Stimulated activated CD8-positive, alpha-beta memory T cell treated with anti-CD3 and anti-CD28 coated beads, Interleukin-7, amount 100 ng/mL, for 4 hours (primary cell): ENCODE results near the gene KIF4A.
"Not testable (repeated sequence)": the region's sequence is repeated elsewhere in the genome, so short reads cannot be mapped to it uniquely, and the experiment has no call there.

Experiments used
- DNase-seq, 2 donors: peaks; one replicate each; pipeline ENCODE4 v3.0.0-alpha.2; 2020; ENCODE audit warnings: low read depth in 2 of 2

The KIF4A gene

DNA sequence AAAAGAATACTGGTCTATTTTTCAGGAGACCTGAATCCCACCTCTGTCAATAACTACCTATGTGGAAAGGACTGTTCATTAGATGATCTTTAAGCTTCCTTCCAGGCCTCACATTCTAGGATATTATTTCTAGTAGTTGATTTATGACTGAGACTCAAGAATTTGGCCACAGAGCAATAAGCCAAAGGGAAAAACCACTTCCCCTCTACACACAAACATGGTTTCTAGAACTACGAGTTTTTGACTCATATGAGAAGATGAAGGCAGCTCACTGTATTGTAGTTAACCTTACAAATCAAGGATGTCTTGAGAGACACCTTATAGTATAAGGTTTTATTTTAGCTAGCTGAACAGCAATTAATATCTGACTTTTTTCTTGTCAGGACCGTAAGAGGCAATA is 96.3 kb downstream of the KIF4A start:
- no peak for DNase-seq

DNA sequence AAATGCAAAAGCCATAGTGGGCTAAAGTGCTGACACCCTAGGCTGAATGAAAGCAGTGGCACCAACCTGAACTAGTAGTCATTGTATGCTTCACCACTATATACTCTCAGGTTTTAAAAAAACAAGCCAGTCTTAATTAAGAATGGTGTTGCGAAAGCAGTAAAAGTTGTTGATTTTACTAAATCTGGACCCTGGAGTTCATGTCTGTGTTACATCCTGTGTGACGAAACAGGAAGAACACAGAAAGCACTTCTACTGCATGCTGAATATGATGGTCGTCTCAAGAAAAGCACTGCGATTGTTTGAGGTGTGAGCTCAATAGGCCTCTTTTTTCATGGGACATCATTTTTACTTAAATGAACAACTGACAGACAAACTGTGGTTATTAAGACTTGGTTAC is 109.0 kb downstream of the KIF4A start:
- no peak for DNase-seq

DNA sequence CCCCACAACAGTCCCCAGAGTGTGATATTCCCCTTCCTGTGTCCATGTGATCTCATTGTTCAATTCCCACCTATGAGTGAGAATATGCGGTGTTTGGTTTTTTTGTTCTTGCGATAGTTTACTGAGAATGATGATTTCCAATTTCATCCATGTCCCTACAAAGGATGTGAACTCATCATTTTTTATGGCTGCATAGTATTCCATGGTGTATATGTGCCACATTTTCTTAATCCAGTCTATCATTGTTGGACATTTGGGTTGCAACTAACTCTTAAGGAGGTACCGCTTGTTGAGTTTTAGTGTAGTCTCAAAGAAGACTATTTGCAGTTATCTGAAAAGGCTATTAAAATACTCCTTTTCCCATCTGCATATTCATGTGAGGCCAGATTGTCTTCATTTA is 110.3 kb downstream of the KIF4A start:
- DNase-seq, result not testable (repeated sequence)

DNA sequence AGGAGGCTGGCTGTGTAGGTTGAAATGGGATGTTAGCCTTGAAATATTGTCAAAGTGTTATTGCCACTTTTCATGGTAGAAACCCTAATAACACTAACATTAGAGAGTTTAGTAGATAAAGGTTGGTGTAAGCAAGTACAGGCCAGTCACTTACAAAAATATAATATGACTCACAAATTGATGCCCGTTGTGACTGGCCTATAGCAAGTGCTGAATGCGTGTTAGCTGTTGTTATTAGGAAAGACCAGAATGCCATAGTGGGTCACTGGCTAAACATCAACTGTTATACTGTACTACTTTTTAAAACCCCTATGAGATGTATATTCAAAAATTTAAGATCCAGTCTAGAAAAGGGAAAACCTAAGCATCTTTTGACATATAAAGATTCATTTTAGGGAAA is 112.8 kb downstream of the KIF4A start:
- no peak for DNase-seq

DNA sequence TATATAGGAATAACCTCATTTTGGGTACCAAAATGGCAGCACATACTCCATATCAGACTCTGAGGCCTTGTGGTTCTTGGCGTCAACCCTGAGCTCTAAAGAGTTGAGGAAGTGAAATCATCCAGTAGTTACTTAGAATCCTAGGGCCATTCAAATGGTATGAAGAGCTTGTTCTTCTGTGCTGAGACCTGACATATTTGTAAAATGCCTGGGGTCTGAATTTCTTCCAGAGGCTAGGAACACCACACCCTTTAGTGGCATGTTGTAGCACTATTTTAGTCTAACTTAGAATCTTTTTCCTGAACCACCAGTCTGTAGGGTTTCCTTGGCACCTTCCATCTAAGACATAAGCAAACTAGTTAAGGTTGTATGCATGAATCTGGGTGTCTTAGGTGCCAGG is 115.1 kb downstream of the KIF4A start:
- no peak for DNase-seq

DNA sequence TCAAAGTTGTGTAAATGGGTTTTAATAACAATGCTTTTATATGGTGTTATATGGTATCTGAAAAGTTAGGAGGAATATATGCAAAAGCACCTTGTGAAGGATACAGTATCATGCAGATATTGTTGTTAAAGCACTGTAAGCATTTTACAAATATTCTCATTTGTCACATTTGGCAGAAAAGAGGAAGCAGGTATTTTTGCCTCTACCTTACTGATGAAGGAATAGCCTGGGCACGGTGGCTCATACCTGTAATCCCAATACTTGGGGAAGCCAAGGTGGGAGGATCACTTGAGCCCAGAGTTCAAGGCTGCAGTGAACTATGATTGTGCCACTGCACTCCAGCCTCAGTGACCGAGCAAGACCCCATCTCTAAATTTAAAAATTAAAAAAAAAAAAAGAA is 121.0 kb downstream of the KIF4A start:
- no peak for DNase-seq

DNA sequence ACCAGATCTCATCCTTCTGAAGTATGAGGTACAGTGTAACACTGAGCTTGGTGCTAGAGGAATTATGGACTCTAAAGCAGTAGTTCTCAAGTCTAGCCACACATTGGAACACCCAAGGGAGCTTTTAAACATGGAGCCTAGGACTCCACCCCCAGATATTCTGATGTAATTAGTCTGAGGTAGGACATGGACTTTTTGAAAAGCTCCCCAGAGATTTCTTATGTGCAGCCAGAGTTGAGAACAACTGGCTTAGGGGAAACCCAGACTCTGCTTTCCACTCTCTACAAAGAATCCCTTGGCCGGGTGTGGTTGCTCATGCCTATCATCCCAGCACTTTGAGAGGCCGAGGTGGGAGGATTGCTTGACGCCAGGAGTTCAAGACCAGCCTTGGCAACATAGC is 121.6 kb downstream of the KIF4A start:
- no peak for DNase-seq

DNA sequence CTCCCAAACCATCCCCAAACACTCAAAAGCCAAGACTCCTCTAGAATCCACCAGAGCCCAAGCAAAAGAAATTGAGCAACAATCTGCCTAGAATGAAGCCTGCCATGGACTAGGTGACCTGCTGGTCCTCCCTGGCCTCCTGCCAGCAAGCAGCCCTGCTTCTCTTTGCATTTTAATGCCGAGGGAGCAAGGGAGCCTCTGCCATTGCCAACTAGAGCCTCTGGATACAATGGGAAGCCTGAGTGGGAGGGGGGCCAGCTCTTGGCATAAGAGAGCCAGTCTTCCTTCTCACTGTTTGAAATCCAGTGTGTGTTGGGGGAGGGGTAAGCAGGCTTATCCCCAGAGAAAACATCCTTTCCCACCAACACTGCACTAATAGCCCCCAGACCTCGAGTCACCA is 131.7 kb downstream of the KIF4A start:
- no peak for DNase-seq

DNA sequence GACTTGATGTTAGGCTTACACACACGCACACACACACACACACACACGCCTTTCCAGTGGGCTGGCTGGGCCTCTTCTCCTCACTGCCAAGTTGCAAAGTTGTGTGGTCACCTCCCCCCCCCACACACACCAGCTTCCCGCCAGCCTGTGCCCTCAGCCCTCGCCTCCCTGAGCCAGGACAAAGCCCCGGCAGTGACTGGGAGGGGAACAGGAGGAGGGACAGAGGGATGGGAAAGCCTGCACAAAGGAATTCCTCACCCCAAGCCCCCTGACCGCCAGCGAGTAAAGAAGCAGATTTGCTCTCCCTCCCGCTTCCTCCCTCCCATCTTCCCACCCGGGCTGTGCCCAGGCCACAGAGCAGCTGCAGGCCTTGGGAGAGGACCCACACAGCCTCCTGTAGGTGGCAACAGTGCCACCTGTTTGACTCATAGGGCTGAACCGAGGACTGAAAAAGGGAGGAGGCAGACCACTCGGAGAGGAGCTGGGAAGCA is 133.0 kb downstream of the KIF4A start, which contains the start of gene GDPD2:
GDPD2 (plus strand) TSS at position 464 of the 491 bp plus-strand sequence. CDS start 1,671 bp downstream, outside the sequence.
- no peak for DNase-seq

DNA sequence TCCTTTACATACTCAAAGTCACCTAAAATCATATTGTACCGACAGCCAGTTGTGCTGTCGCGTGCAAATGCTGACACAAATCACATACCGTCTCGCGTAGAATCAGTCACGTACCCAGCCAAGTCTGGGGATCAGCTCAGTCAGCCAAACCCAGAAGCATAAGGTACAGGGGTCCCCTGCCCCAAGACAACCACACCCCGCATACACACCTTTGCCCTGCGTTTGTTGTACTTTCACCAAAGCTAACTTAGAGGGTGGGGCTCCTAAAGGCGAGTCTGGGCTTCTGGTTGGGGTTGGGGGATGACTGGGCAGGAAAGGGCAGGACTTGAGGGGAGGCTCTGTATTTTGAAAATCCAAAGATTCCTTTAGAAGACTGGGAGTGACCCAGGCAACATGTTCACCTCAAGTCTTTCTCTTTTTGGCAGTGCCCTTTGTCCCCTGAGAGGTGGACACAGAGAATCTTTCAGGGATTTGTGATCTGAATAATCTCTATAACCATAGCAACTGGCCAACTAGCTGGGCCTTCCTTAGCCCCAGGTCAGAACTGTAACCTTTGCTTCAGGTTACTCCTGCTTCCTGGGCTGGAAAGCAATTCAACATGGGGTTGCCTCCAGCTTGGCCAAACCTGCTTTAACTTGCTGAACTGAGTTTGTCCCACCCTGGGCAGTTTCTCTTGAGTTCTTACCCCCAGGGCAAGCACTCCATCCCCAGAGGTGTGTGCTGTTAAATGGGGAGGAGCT is 134.2 kb downstream of the KIF4A start:
- no peak for DNase-seq

DNA sequence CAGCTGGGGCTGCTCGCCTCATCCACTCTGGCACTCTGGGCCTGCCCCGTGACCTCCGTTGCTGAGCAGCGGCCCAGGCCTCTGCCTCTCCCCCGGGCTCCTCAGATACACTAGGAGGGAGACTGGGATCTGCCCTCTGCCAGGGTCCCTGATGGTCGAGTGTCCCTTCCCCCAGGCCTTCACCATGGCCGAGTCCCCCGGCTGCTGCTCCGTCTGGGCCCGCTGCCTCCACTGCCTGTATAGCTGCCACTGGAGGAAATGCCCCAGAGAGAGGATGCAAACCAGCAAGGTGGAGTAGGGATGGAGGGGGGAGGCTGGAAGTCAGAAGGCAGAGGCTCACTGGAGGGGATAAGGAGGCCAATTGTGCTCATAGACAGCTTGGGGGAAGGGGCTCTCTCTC is 134.9 kb downstream of the KIF4A start:
- no peak for DNase-seq

DNA sequence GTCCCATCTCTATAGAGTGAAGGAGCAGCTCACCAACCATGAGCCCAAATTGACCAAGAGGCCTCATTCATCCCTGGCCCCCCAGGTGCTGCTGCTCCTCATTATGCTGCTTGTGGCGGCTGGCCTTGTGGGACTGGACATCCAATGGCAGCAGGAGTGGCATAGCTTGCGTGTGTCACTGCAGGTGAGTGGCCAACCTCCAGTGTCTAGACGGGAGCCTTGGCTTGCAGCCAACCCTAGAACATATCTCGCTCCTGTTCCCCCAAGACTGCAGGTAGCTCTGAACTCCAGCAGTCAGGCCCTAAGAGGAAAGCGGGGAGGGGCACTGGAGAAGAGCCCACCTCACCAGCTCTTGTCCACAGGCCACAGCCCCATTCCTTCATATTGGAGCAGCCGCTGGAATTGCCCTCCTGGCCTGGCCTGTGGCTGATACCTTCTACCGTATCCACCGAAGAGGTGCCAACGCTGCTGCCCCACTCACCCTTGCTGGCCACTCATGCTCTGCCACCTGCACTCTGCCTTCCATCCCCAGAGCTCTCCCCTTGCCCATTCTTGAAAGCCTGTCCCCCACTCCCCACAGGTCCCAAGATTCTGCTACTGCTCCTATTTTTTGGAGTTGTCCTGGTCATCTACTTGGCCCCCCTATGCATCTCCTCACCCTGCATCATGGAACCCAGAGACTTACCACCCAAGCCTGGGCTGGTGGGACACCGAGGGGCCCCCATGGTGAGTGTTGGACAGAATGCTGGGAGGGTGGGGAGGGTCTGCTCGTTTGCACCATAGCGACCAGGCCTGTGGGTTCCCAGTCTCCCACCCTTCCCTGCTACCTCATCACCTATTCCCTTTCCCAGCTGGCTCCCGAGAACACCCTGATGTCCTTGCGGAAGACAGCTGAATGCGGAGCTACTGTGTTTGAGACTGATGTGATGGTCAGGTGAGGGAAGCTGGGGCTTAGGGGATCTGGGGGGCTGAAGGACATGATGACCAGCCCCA is 136.7 kb downstream of the KIF4A start:
- no peak for DNase-seq

DNA sequence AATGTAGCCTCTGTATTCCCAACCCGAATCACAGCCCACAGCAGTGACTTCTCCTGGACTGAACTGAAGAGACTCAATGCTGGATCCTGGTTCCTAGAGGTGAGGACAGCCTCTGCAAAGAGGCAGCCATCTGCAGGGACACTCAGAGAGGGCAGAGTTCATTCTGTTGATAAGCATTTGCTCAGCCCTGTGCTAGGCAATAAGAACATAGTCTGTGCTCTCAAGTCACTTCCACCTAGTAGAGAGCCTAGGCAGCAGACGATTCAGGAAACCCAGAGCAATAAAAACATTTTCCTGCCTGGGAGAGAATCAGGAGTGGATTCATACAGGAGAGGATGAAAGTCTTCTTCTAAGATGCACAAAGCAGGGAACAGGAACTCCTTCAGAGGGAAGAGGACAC is 137.5 kb downstream of the KIF4A start:
- DNase-seq, result no peak

DNA sequence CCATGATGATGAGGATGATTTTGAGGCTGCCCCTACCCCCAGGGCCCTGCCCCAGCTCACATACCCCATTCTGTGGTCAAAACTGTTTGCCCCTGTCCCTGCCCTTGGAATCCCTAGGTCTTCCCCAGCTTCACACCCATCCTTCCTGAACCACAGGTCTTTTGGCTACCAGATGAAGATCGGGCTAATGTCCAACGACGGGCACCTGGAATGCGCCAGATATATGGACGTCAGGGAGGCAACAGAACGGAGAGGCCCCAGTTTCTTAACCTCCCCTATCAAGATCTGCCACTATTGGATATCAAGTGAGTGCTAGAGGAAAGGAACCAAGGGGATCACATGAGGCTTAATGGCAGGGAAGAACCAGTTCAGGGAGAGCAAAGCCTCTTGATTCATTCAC is 139.9 kb downstream of the KIF4A start:
- DNase-seq, result no peak

DNA sequence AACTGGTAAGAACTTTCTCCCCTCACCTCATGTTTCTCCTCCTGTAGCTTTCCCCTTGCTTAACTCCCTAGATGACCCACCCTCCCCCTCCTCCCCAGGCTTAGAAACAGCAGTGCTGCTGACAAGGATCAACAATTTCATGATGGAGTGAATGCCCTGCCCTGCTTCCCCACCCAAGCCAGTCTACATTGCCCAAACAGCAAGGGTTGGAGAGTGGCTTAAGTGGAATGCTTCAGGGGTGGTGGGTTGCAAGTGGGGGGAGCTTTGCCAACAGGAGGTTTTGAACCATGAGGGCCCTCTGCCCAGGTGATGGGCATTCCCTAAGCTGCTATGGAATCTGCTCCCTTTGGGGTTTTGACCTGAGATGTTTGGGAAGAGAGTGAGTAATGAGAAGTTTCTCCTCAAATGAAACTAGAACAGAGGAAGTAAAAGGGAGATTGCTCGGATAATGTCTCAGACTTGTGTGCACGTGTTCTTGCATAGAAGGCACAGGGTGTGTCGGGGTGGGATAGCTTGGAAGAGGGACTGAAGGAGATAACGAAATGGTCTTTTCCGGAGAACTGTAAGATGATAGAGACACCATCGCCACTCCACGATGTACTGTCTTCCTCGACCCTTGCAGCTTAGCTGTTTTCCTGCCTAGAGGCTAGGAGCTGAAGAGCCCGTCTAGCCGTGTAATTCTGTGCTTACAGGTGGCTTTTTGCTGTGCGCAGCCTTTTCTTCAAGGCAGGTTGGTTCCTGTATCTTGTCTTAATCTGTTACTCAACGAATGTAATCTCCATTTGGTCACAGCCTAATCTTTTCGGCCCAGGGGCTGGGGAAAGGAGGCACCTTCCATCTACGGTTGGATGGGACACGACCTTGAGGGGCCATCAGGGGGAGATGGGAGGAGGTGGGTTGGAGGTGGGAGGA is 143.3 kb downstream of the KIF4A start:
- no peak for DNase-seq

DNA sequence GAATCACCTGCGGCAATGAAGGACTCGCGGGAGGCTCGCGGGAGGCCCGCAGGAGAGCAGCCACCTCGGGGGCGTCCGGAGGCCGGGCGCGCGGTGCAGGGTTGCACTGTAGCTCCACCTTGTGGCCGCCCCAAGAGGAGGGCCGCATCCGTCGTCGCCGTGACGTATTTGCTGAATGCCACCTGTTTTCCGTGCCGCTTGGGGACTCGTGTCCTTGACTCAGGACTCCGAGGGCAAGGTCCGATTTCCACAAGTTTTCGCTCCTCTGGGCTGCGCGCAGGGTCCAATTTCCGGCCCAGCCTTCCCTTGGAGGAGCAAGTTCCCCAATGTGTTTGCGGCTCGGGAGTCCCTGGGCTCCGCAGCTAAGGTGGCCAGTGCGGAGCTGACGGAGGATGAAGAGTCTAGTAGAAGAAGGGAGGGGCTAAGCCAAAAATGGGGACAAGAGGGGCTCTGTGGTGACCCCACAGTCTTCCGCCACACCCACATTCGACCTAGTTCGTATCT is 144.0 kb downstream of the KIF4A start:
- peak; percentile 48 to 62 for DNase-seq

DNA sequence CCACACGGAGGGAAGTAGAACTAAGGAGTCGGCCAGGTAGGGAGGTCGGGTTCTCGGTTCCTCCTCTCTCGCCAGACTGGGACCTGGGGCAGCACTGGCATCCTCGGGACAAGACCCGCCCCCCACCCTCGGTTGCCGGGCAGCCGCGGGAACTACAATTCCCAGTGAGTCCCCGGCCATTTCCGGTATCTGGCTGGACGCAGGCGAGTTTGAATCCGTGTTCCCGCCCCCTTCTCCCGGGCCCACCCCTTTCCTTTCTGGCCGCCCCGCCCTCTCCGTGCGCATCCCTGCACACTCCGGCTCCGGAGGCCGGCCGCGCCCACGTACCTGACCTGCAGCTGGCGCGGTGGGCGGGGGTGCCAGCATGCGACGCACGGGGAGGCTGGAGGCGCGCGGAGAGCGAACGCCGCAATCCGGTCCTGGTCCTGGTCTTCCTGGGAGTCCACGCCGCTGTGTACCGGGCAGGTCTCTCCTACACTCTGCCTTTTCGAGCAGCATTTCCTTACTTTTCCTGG is 144.5 kb downstream of the KIF4A start:
- DNase-seq, result peak; percentile 40 to 55

DNA sequence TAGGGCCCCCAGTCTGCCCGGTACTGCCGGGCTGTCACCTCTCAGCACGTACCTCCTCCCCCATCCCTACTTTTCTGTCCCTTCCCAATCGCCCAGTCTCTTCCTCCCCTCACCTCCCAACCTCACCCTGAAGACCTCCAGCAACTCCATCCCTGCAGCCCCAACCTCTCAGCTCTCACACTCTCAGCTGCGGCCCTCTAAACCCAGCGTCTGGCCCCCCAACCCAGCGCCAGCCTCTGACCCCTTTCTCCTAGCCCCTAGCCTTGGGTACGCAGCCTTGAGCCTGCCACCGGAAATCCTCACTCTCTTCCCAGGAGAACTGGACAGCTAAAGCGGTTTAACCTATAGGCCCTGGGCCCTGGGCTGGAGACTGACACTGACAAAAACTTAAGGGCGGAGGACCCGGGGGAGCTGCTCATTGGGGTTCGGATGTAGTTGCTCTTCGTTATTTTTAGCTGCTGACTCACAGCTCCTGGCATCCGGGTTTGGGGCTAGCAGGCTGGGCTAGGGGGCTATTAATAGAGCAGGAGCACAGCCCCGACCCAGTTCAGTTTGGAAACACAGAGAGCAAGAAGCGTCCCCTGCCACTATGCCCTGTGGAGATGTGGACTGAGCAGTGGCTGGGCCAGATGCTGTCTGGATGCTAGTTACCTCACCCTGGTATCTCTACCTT is 145.1 kb downstream of the KIF4A start:
- DNase-seq, result peak in 1 of 2 donors; percentile 16

DNA sequence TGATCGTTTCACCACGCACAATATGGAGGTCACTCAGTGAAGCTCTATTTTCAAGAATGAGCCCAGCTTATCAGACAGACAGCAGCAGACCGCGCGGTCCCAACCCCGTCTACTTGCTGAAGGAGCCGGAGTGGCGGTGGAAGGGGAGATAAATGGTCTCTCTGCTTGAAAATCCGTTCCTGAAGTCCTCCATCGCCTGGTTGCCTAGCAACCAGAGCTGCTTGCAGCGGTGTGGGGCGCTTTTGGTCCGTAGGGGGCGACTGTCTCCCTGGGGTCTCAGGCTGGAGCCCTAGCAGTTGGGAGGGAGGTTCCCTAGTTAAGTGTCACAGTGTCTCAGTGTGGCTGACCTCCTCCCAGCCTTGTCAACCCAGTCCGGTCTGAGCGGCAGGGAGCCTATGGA is 146.4 kb downstream of the KIF4A start:
- DNase-seq, result no peak

DNA sequence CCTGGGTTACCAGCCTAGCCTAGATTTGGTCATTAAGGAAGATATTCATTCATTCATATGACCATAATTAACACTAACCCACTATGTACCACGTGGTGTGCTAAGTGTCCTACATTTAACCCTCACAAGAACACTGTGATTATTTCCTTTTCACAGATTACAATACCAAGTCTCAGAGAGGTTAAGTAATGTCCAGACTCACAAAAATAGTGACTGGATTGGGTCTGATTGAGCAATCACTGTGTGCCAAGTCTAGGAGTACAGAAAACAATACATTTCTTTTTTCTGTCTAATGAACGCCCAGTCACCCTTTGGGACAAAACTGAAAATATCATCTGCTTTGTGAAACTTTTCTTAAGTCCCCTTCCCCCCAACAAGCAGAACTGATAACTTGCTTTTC is 147.1 kb downstream of the KIF4A start:
- no peak for DNase-seq
